Chondrocyte (in vitro differentiated cells): ENCODE data around the gene ADGRV1. TPM values are rescaled to one million over a fixed set of nuclear protein-coding genes. Genes with fewer than 3 reads are reported as not detected.

ENCODE experiments used
- DNase-seq: peaks from one replicate; pipeline ENCODE4 v3.0.0; 2021; ENCODE audit warnings: mixed read lengths, low spot score
- H3K27ac Mint-ChIP-seq: one replicate; pipeline ENCODE4 v1.8.0; 2021; ENCODE audit warnings: mild to moderate bottlenecking, moderate library complexity, mixed read lengths; ENCODE audit not compliant: unreplicated experiment
- H3K27me3 Mint-ChIP-seq: 2 replicates; pipeline ENCODE4 v1.8.0; 2021; ENCODE audit warnings: low read depth, mixed read lengths
- H3K36me3 Mint-ChIP-seq: 2 replicates; pipeline ENCODE4 v1.8.0; 2021; ENCODE audit warnings: low read depth, mixed read lengths
- H3K4me1 Mint-ChIP-seq: 2 replicates; pipeline ENCODE4 v1.8.0; 2021; ENCODE audit warnings: low read depth, mild to moderate bottlenecking, mixed read lengths
- H3K4me3 Mint-ChIP-seq: one replicate; pipeline ENCODE4 v1.8.0; 2021; ENCODE audit warnings: mild to moderate bottlenecking, moderate library complexity, mixed read lengths; ENCODE audit not compliant: unreplicated experiment
- H3K9me3 Mint-ChIP-seq: 2 replicates; pipeline ENCODE4 v1.8.0; 2021; ENCODE audit warnings: low read depth, mixed read lengths
- CTCF ChIP-seq: fragments of 200-600 bp; sonication (generic); IDR thresholded peaks from 2 replicates; pipeline ENCODE4 v1.5.0; 2021; ENCODE audit warnings: antibody characterized with exemption, mild to moderate bottlenecking, moderate library complexity
- total RNA-seq: library from RNA; stranded (reverse); gene quantifications from 3 replicates; pipeline ENCODE4 v1.2.1, GENCODE V29; 2021

ADGRV1 gene
- total RNA-seq, 1 donor from 2014 or later, result 1.5 TPM

- H3K27ac Mint-ChIP-seq, result no peak overlapping the region
Observed at GRCh38 chr5:90852531-90852930, 293.9 kb downstream of the ADGRV1 start.

GRCh38 chr5:90853750-90854149 lies 295.2 kb downstream of the ADGRV1 start:
- no peaks in the 10 kb centered on the region for H3K36me3 Mint-ChIP-seq
- no peaks in the 10 kb centered on the region for H3K9me3 Mint-ChIP-seq
- no peak overlapping the region for H3K27ac Mint-ChIP-seq
- H3K4me3 Mint-ChIP-seq, result no peak overlapping the region
- DNase-seq, result no peak
- no peaks in the 10 kb centered on the region for H3K4me1 Mint-ChIP-seq
- no peak for TF ChIP-seq CTCF
- H3K27me3 Mint-ChIP-seq, result no peaks in the 10 kb centered on the region

More at GRCh38 chr5:90852531-90852930, 293.9 kb downstream of the ADGRV1 start:
- H3K4me3 Mint-ChIP-seq, result no peak overlapping the region
- no peaks in the 10 kb centered on the region for H3K9me3 Mint-ChIP-seq
- no peak for TF ChIP-seq CTCF
- H3K27me3 Mint-ChIP-seq, result no peaks in the 10 kb centered on the region
- DNase-seq, result no peak
- H3K4me1 Mint-ChIP-seq, result no peaks in the 10 kb centered on the region
- H3K36me3 Mint-ChIP-seq, result no peaks in the 10 kb centered on the region

GRCh38 chr5:90854169-90854568 lies 295.6 kb downstream of the ADGRV1 start:
- Mint-ChIP-seq H3K4me1 (no peaks in the 10 kb centered on the region), H3K27me3 (no peaks in the 10 kb centered on the region), H3K36me3 (no peaks in the 10 kb centered on the region), H3K9me3 (no peaks in the 10 kb centered on the region), H3K27ac (no peak overlapping the region), H3K4me3 (no peak overlapping the region)
- no peak for DNase-seq
- no peak for TF ChIP-seq CTCF

GRCh38 chr5:90855296-90856010 lies 296.9 kb downstream of the ADGRV1 start:
- Mint-ChIP-seq H3K27me3 (no peaks in the 10 kb centered on the region), H3K4me3 (no peak overlapping the region), H3K9me3 (no peaks in the 10 kb centered on the region), H3K36me3 (no peaks in the 10 kb centered on the region), H3K4me1 (no peaks in the 10 kb centered on the region), H3K27ac (no peak overlapping the region)
- no peak for TF ChIP-seq CTCF
- DNase-seq, result no peak

- no peaks in the 10 kb centered on the region for H3K36me3 Mint-ChIP-seq
- H3K4me3 Mint-ChIP-seq, result no peak overlapping the region
- H3K9me3 Mint-ChIP-seq, result no peaks in the 10 kb centered on the region
- peak; percentile 45 for TF ChIP-seq CTCF
- no peaks in the 10 kb centered on the region for H3K27me3 Mint-ChIP-seq
- H3K27ac Mint-ChIP-seq, result no peak overlapping the region
- peaks cover 3% of the 10 kb centered on the region for H3K4me1 Mint-ChIP-seq
- DNase-seq, result no peak
Observed at GRCh38 chr5:90861843-90862586, 303.4 kb downstream of the ADGRV1 start.
